ENCODE measurements around the gene ADAMTS3.

Gene ADAMTS3

GRCh38 chr4:72326692-72327632 is 242.1 kb downstream of the ADAMTS3 start:
- DNase-seq, result no peak

GRCh38 chr4:72325215-72325614 is 243.8 kb downstream of the ADAMTS3 start:
- no peak for DNase-seq

GRCh38 chr4:72323227-72323626 is 245.8 kb downstream of the ADAMTS3 start:
- DNase-seq, result no peak

- DNase-seq, result no peak
Measured at GRCh38 chr4:72320223-72320948, 248.6 kb downstream of the ADAMTS3 start.

- DNase-seq, result no peak
Measured at GRCh38 chr4:72319601-72320021, 249.4 kb downstream of the ADAMTS3 start.

GRCh38 chr4:72318421-72319170 is 250.4 kb downstream of the ADAMTS3 start:
- no peak for DNase-seq

- no peak for DNase-seq
Measured at GRCh38 chr4:72314869-72315268, 254.2 kb downstream of the ADAMTS3 start.

- no peak for DNase-seq
Measured at GRCh38 chr4:72313121-72313520, 255.9 kb downstream of the ADAMTS3 start.

- DNase-seq, result no peak
Measured at GRCh38 chr4:72312032-72312650, 256.9 kb downstream of the ADAMTS3 start.

GRCh38 chr4:72311291-72311690 is 257.7 kb downstream of the ADAMTS3 start:
- DNase-seq, result no peak

- DNase-seq, result no peak
Measured at GRCh38 chr4:72305620-72306019, 263.4 kb downstream of the ADAMTS3 start.

GRCh38 chr4:72305080-72305479 is 263.9 kb downstream of the ADAMTS3 start:
- DNase-seq, result no peak

GRCh38 chr4:72302981-72303704 is 265.9 kb downstream of the ADAMTS3 start:
- DNase-seq, result peak; percentile 3

GRCh38 chr4:72301759-72302158 is 267.3 kb downstream of the ADAMTS3 start:
- DNase-seq, result no peak

- DNase-seq, result no peak
Measured at GRCh38 chr4:72300126-72300525, 268.9 kb downstream of the ADAMTS3 start.

GRCh38 chr4:72295966-72296557 is 273.0 kb downstream of the ADAMTS3 start:
- DNase-seq, result no peak

- DNase-seq, result no peak
Measured at GRCh38 chr4:72290737-72291136, 278.3 kb downstream of the ADAMTS3 start.

- DNase-seq, result no peak
Measured at GRCh38 chr4:72286910-72287309, 282.1 kb downstream of the ADAMTS3 start.

- DNase-seq, result no peak
Measured at GRCh38 chr4:72286185-72286584, 282.8 kb downstream of the ADAMTS3 start.

GRCh38 chr4:72283357-72283756 is 285.7 kb downstream of the ADAMTS3 start:
- DNase-seq, result no peak

GRCh38 chr4:72280252-72280651 is 288.8 kb downstream of the ADAMTS3 start:
- DNase-seq, result no peak

- no peak for DNase-seq
Measured at GRCh38 chr4:72275381-72275780, 293.6 kb downstream of the ADAMTS3 start.
